Measurements from ENCODE around the gene PSMA7. TPM values are rescaled to one million over a fixed set of nuclear protein-coding genes. Genes with fewer than 3 reads are reported as not detected.
"Not testable (repeated sequence)": the region's sequence is repeated elsewhere in the genome, so short reads cannot be mapped to it uniquely, and the experiment has no call there.

PSMA7 gene
- total RNA-seq, 1 donor from 2014 or later = 422 TPM

- DNase-seq (ENCODE audit: extremely low read depth, low read depth, low spot score) = no peak
Observed at GRCh38 chr20:62156592-62157386, 13.6 kb upstream of the PSMA7 start.

GRCh38 chr20:62156254-62156556 lies 13.0 kb upstream of the PSMA7 start:
- DNase-seq (ENCODE audit: extremely low read depth, low read depth, low spot score) = no peak

GRCh38 chr20:62155428-62156253 lies 12.4 kb upstream of the PSMA7 start:
- no peak for DNase-seq (ENCODE audit: extremely low read depth, low read depth, low spot score)

- DNase-seq (ENCODE audit: extremely low read depth, low read depth, low spot score) = no peak
Observed at GRCh38 chr20:62151835-62152364, 8.7 kb upstream of the PSMA7 start.

- DNase-seq (ENCODE audit: extremely low read depth, low read depth, low spot score) = no peak
Observed at GRCh38 chr20:62151225-62151624, 8.0 kb upstream of the PSMA7 start.

- no peak for DNase-seq (ENCODE audit: extremely low read depth, low read depth, low spot score)
Observed at GRCh38 chr20:62150310-62150575, 7.0 kb upstream of the PSMA7 start.

GRCh38 chr20:62149532-62150309 lies 6.5 kb upstream of the PSMA7 start:
- DNase-seq (ENCODE audit: extremely low read depth, low read depth, low spot score) = no peak

- DNase-seq (ENCODE audit: extremely low read depth, low read depth, low spot score) = no peak
Observed at GRCh38 chr20:62148908-62149314, 5.7 kb upstream of the PSMA7 start.

GRCh38 chr20:62148383-62148782 lies 5.2 kb upstream of the PSMA7 start:
- not testable (repeated sequence) for DNase-seq (ENCODE audit: extremely low read depth, low read depth, low spot score)

- no peak for DNase-seq (ENCODE audit: extremely low read depth, low read depth, low spot score)
Observed at GRCh38 chr20:62147528-62147927, 4.3 kb upstream of the PSMA7 start.

GRCh38 chr20:62147125-62147524 lies 3.9 kb upstream of the PSMA7 start:
- no peak for DNase-seq (ENCODE audit: extremely low read depth, low read depth, low spot score)

- no peak for DNase-seq (ENCODE audit: extremely low read depth, low read depth, low spot score)
Observed at GRCh38 chr20:62146019-62146755, 3.0 kb upstream of the PSMA7 start.

GRCh38 chr20:62145688-62146018 lies 2.5 kb upstream of the PSMA7 start:
- no peak for DNase-seq (ENCODE audit: extremely low read depth, low read depth, low spot score)

GRCh38 chr20:62143957-62144825 lies 997 bp upstream of the PSMA7 start:
- DNase-seq (ENCODE audit: extremely low read depth, low read depth, low spot score) = no peak

GRCh38 chr20:62142252-62143080 lies 728 bp downstream of the PSMA7 start:
- DNase-seq (ENCODE audit: extremely low read depth, low read depth, low spot score) = no peak

GRCh38 chr20:62141397-62142251 lies 1.6 kb downstream of the PSMA7 start:
- no peak for DNase-seq (ENCODE audit: extremely low read depth, low read depth, low spot score)

GRCh38 chr20:62141043-62141396 lies 2.2 kb downstream of the PSMA7 start:
- DNase-seq (ENCODE audit: extremely low read depth, low read depth, low spot score) = no peak

- no peak for DNase-seq (ENCODE audit: extremely low read depth, low read depth, low spot score)
Observed at GRCh38 chr20:62139636-62140035, 3.6 kb downstream of the PSMA7 start.
